HCT116 (cell line): ENCODE measurements around the gene MAP7. TPM values are rescaled to one million over a fixed set of nuclear protein-coding genes. Genes with fewer than 3 reads are reported as not detected.

Source experiments
- ATAC-seq: fragments of 200-7000 bp; cut with Tn5 transposase; 2 replicates; pipeline ENCODE4 v1.9.1; 2020; ENCODE audit warnings: mild to moderate bottlenecking, moderate library complexity
- BruUV-seq: library from RNA; stranded (reverse); fragments of 400-500 nt; replicated peaks from 2 replicates; lab custom pipeline; 2021; lab: Mats Ljungman, UMichigan
- CTCF ChIA-PET: fragments of 300-600 bp; sonication (Branson Sonifier 250); formaldehyde crosslinking; loops from one replicate; lab custom pipeline; 2021; ENCODE audit warnings: antibody characterized with exemption; lab: Charles Lee
- POLR2A ChIA-PET: fragments of 300-600, 350-600 bp; sonication (Branson Sonifier 250); formaldehyde crosslinking; loops from one replicate; lab custom pipeline; 2021; ENCODE audit warnings: antibody characterized with exemption; lab: Charles Lee
- RAD21 ChIA-PET, 2 experiments: fragments of 300-600 bp; sonication (Branson Sonifier 250); formaldehyde crosslinking; loops; one replicate each; lab custom pipeline; 2023; ENCODE audit warnings: low total read pairs in 2 of 2; ENCODE audit not compliant: uncharacterized antibody in 2 of 2, unreplicated experiment in 2 of 2, low non-redundant PET in 1 of 2; lab: Charles Lee
- DNase-seq: peaks from one replicate; pipeline ENCODE4 v3.0.0-alpha.2; 2010; ENCODE audit warnings: low read depth, low spot score
- H2AFZ ChIP-seq: fragments of 200-600 bp; shearing (Covaris generic), sonication (generic); 2 replicates; pipeline ENCODE4 v1.6.1; 2017; ENCODE audit warnings: low read depth, mixed run types, mixed read lengths, antibody characterized with exemption, low read length; ENCODE audit not compliant: poor library complexity, severe bottlenecking
- H3K27ac ChIP-seq: 2 replicates; pipeline ENCODE4 v1.5.1; 2012; ENCODE audit warnings: low read depth, low read length
- H3K27me3 ChIP-seq: fragments of 200-600 bp; sonication (generic); 2 replicates; pipeline ENCODE4 v1.6.1; 2016; ENCODE audit warnings: mixed run types, low read length, mixed read lengths; ENCODE audit not compliant: insufficient read depth
- H3K36me3 ChIP-seq, 2 experiments: fragments of 200-500 bp in 1 of 2; fragments of 200-600 bp in 1 of 2; sonication (Bioruptor generic) in 1 of 2; sonication (generic) in 1 of 2; 2 replicates each; pipeline versions ENCODE4 v1.5.1 to v1.6.1; 2014 to 2016; ENCODE audit warnings: low read length in 2 of 2, inconsistent platforms in 1 of 2, mixed read lengths in 1 of 2, mixed run types in 1 of 2; ENCODE audit not compliant: insufficient read depth in 2 of 2, control insufficient read depth in 1 of 2
- H3K4me1 ChIP-seq, 2 experiments: fragments of 200-600 bp in 1 of 2; sonication (generic) in 1 of 2; 2 replicates each; pipeline versions ENCODE4 v1.5.1 to v1.6.1; 2012 to 2017; ENCODE audit warnings: low read length in 2 of 2, inconsistent platforms in 1 of 2, mild to moderate bottlenecking in 1 of 2, mixed read lengths in 1 of 2, mixed run types in 1 of 2, moderate library complexity in 1 of 2; ENCODE audit not compliant: insufficient read depth in 2 of 2, control insufficient read depth in 1 of 2
- H3K4me2 ChIP-seq: fragments of 200-600 bp; sonication (generic); 2 replicates; pipeline ENCODE4 v1.6.1; 2017; ENCODE audit warnings: mixed run types, low read length, mixed read lengths
- H3K4me3 ChIP-seq, 2 experiments: fragments of 200-600 bp in 1 of 2; sonication (generic) in 1 of 2; replicated peaks in 1 of 2; 2 replicates each; pipeline ENCODE4 v1.5.1; 2011 to 2016; ENCODE audit warnings: low read length in 2 of 2, control low read depth in 1 of 2, low read depth in 1 of 2, mild to moderate bottlenecking in 1 of 2, mixed read lengths in 1 of 2, mixed run types in 1 of 2
- H3K79me2 ChIP-seq: fragments of 200-600 bp; sonication (generic); 2 replicates; pipeline ENCODE4 v1.6.1; 2017; ENCODE audit warnings: mild to moderate bottlenecking, mixed run types, low read length, moderate library complexity, mixed read lengths; ENCODE audit not compliant: insufficient read depth
- H3K9ac ChIP-seq: fragments of 200-600 bp; sonication (generic); 2 replicates; pipeline ENCODE4 v1.6.1; 2016; ENCODE audit warnings: low read length, mixed read lengths
- H3K9me2 ChIP-seq: fragments of 200-600 bp; sonication (generic), shearing (Covaris generic); 2 replicates; pipeline ENCODE4 v1.6.1; 2017; ENCODE audit warnings: mixed run types, mild to moderate bottlenecking, moderate library complexity; ENCODE audit not compliant: insufficient read depth
- H3K9me3 ChIP-seq, 2 experiments: fragments of 200-500 bp in 1 of 2; fragments of 200-600 bp in 1 of 2; sonication (Bioruptor generic) in 1 of 2; sonication (generic) in 1 of 2; 2 replicates each; pipeline ENCODE4 v1.6.1; 2014 to 2017; ENCODE audit warnings: low read length in 2 of 2, mixed read lengths in 2 of 2, inconsistent platforms in 1 of 2, low read depth in 1 of 2, mild to moderate bottlenecking in 1 of 2, mixed run types in 1 of 2, moderate library complexity in 1 of 2; ENCODE audit not compliant: control insufficient read depth in 1 of 2, insufficient read depth in 1 of 2
- H4K20me1 ChIP-seq: fragments of 200-600 bp; sonication (generic), shearing (Covaris generic); 2 replicates; pipeline ENCODE4 v1.6.1; 2017; ENCODE audit warnings: mixed run types, mild to moderate bottlenecking, moderate library complexity; ENCODE audit not compliant: insufficient read depth
- EZH2 ChIP-seq: fragments of 200-600 bp; sonication (generic); IDR thresholded peaks from 2 replicates; pipeline ENCODE4 v1.6.1; 2017; ENCODE audit warnings: antibody characterized with exemption, mixed run types
- EZH2phosphoT487 ChIP-seq: fragments of 200-600 bp; IDR thresholded peaks from 2 replicates; pipeline ENCODE4 v1.6.1; 2018; ENCODE audit warnings: antibody characterized with exemption, borderline replicate concordance
- FOSL1 ChIP-seq: IDR thresholded peaks from 2 replicates; pipeline ENCODE4 v1.6.1; 2012; ENCODE audit warnings: low read depth
- MAX ChIP-seq: IDR thresholded peaks from 2 replicates; pipeline ENCODE4 v1.6.1; 2012
- POLR2A ChIP-seq: IDR thresholded peaks from 2 replicates; pipeline ENCODE4 v1.7.0; 2011; ENCODE audit warnings: borderline replicate concordance; ENCODE audit not compliant: insufficient read depth, insufficient read length; ENCODE audit errors: extremely low read depth
- POLR2AphosphoS5 ChIP-seq: IDR thresholded peaks from 2 replicates; pipeline ENCODE4 v1.6.1; 2011; ENCODE audit warnings: mild to moderate bottlenecking, low read depth, low read length, moderate library complexity
- RAD21 ChIP-seq: IDR thresholded peaks from 2 replicates; pipeline ENCODE4 v1.6.1; 2012; ENCODE audit warnings: low read depth, mild to moderate bottlenecking
- REST ChIP-seq: IDR thresholded peaks from 2 replicates; pipeline ENCODE4 v1.6.1; 2012; ENCODE audit warnings: low read depth
- SIN3A ChIP-seq: IDR thresholded peaks from 2 replicates; pipeline ENCODE4 v1.6.1; 2012; ENCODE audit warnings: low read depth
- SP1 ChIP-seq: IDR thresholded peaks from 2 replicates; pipeline ENCODE4 v1.6.1; 2012; ENCODE audit warnings: low read depth
- ZBTB33 ChIP-seq: IDR thresholded peaks from 2 replicates; pipeline ENCODE4 v1.6.1; 2011; ENCODE audit warnings: mild to moderate bottlenecking, low read length, moderate library complexity; ENCODE audit not compliant: insufficient replicate concordance; ENCODE audit errors: extremely low read depth
- ZFX ChIP-seq: fragments of 450-650 bp; IDR thresholded peaks from 2 replicates; pipeline ENCODE4 v1.6.1; 2017
- ZNF274 ChIP-seq: fragments of 200-500 bp; sonication (Bioruptor generic); IDR thresholded peaks from 2 replicates; pipeline ENCODE4 v1.6.1; 2014; ENCODE audit warnings: mild to moderate bottlenecking, low read depth, low read length, inconsistent platforms
- intact Hi-C: fragments of 100-400 bp; cut with micrococcal nuclease; formaldehyde crosslinking; loops from 2 replicates; pipeline ENCODE4 v1.10.0; 2022
- total RNA-seq: library from RNA; stranded (reverse); gene quantifications from one replicate; pipeline ENCODE4 v1.2.1, GENCODE V29; 2021; ENCODE audit not compliant: unreplicated experiment

MAP7 gene
- total RNA-seq, 1 experiment from 2014 or later = 35.5 TPM

GRCh38 chr6:136326038-136326553 is 224.1 kb downstream of the MAP7 start:
- H3K27me3 ChIP-seq = no peaks in the 10 kb centered on the region
- ChIA-PET POLR2A (no interaction called here), RAD21 (no interaction called here), CTCF (no interaction called here)
- no peak for DNase-seq
- no peaks in the 10 kb centered on the region for H3K36me3 ChIP-seq
- H3K9ac ChIP-seq = no peak overlapping the region
- TF ChIP-seq REST = no peak
- TF ChIP-seq SIN3A = no peak
- no peak for TF ChIP-seq RAD21
- no peak for TF ChIP-seq SP1
- no peak for TF ChIP-seq EZH2
- TF ChIP-seq ZNF274 = no peak
- no peak for TF ChIP-seq MAX
- TF ChIP-seq ZFX = no peak
- TF ChIP-seq ZBTB33 = no peak
- TF ChIP-seq FOSL1 = no peak
- no peak for TF ChIP-seq POLR2AphosphoS5
- TF ChIP-seq EZH2phosphoT487 = no peak
- TF ChIP-seq POLR2A = no peak
- H3K4me3 ChIP-seq = no peak overlapping the region
- no TSS peak for BruUV-seq
- no peaks in the 10 kb centered on the region for H4K20me1 ChIP-seq
- H2AFZ ChIP-seq = no peak overlapping the region
- H3K9me3 ChIP-seq = no peaks in the 10 kb centered on the region
- no peak overlapping the region for H3K27ac ChIP-seq
- no peaks in the 10 kb centered on the region for H3K4me1 ChIP-seq
- no peak for ATAC-seq
- intact Hi-C loops = no loop called here
- no peaks in the 10 kb centered on the region for H3K9me2 ChIP-seq
- no peaks in the 10 kb centered on the region for H3K79me2 ChIP-seq
- H3K4me2 ChIP-seq = no peak overlapping the region
